C4-2B (cell line): Measurements from ENCODE around the gene MLLT1.

Experiments used
- ZFX ChIP-seq: fragments of 450-650 bp; IDR thresholded peaks from 2 replicates; pipeline ENCODE4 v1.6.1; 2017
- TF ChIP-seq, protein P1 (sequence below): fragments of 450-650 bp; conservative IDR thresholded peaks from 2 replicates; pipeline ENCODE4 v1.5.1; 2017; ENCODE audit warnings: mild to moderate bottlenecking

DNA sequence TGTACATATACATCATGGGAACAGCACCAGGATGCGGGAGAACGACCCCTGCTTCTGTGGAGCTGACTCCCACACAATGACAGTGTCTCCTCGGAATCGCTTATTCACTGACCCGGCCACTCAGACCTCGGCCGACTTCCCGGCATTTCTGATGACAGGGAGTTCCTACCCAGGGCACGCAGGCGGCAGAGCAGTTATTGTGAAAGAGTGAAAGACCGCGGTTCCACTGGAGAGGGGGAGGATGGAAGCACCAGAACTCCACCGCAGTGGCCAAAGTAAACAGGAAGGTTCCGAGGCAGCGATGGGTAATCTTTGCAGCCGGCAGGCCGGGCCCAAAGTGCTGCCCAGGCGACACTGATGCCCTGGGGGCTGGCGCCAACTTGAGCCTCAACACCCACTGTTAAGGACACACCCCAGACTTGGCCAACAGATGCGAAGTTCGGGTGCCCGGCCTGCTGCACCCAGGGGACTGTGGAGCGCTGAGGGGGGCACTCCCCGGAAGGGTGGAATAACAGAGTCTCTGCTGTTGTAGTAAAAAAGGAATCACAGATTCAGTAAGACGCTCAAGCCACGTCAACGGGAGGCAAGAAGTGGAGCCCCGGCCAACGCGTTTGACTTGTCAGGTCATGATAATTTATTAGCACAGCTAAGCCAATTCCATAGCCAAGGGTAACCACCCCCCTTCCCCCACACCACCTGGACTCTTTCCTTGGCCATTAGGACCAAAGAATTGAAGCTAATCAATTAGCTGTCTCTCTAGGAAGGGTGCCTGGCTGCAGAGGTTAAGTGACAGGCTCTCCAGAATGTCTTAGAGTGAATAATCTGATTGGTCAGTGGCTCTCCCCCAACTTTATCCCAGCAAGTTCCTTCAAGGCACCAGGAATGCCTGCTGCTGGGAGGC lies 5.8 kb downstream of the MLLT1 start:
- TF ChIP-seq, protein P1, sequence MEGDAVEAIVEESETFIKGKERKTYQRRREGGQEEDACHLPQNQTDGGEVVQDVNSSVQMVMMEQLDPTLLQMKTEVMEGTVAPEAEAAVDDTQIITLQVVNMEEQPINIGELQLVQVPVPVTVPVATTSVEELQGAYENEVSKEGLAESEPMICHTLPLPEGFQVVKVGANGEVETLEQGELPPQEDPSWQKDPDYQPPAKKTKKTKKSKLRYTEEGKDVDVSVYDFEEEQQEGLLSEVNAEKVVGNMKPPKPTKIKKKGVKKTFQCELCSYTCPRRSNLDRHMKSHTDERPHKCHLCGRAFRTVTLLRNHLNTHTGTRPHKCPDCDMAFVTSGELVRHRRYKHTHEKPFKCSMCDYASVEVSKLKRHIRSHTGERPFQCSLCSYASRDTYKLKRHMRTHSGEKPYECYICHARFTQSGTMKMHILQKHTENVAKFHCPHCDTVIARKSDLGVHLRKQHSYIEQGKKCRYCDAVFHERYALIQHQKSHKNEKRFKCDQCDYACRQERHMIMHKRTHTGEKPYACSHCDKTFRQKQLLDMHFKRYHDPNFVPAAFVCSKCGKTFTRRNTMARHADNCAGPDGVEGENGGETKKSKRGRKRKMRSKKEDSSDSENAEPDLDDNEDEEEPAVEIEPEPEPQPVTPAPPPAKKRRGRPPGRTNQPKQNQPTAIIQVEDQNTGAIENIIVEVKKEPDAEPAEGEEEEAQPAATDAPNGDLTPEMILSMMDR: no peak
- TF ChIP-seq ZFX: no peak
